Measurements from ENCODE around the gene PCDH17. TPM values are rescaled to one million over a fixed set of nuclear protein-coding genes. Genes with fewer than 3 reads are reported as not detected.
A peak's percentile ranks its signal among the peaks of the same experiment; 100 is the strongest.

The PCDH17 gene, protein sequence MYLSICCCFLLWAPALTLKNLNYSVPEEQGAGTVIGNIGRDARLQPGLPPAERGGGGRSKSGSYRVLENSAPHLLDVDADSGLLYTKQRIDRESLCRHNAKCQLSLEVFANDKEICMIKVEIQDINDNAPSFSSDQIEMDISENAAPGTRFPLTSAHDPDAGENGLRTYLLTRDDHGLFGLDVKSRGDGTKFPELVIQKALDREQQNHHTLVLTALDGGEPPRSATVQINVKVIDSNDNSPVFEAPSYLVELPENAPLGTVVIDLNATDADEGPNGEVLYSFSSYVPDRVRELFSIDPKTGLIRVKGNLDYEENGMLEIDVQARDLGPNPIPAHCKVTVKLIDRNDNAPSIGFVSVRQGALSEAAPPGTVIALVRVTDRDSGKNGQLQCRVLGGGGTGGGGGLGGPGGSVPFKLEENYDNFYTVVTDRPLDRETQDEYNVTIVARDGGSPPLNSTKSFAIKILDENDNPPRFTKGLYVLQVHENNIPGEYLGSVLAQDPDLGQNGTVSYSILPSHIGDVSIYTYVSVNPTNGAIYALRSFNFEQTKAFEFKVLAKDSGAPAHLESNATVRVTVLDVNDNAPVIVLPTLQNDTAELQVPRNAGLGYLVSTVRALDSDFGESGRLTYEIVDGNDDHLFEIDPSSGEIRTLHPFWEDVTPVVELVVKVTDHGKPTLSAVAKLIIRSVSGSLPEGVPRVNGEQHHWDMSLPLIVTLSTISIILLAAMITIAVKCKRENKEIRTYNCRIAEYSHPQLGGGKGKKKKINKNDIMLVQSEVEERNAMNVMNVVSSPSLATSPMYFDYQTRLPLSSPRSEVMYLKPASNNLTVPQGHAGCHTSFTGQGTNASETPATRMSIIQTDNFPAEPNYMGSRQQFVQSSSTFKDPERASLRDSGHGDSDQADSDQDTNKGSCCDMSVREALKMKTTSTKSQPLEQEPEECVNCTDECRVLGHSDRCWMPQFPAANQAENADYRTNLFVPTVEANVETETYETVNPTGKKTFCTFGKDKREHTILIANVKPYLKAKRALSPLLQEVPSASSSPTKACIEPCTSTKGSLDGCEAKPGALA (N-terminal part only)
- total RNA-seq (2014; rRNA removed; shearing (Covaris generic)) = 1.1 and 2.4 TPM in 2 replicates

DNA sequence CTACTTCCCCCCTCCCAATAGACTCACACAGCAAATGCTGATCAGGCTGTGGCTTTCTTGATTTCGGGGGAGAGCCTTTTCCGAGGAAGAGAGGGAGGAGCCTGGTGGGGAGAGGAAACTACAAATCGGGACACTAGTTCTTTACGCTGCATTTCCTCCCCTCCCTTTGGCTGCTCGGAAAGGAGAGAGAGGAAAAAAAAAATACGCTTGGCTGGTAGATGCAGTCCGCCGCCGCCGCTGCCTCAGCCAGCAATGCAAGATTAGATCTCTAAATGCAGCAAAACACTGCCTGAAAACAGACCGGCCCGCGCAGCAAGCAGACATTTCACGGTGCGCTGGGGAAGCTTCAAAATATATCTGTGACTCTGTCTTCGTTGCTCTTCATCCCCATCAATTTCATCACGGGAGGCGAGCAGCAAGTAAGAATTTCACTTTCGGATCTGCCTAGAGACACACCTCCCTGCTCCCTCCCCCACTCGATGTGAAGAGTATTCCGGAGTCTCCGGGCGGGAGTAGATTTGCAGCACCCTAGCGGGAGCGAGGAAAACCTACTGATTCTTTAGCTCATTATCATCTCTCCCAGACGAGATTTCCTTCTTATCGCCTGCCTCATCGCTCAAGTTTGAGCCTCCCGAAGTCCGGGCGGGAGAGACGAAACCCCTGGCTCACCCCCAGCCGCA is at the start of gene PCDH17:
PCDH17 (plus strand) TSS at position 149 of the 680 bp plus-strand sequence. CDS start 803 bp downstream, outside the sequence.
- DNase-seq (ENCODE audit: low read depth) = peak; percentile 61

DNA sequence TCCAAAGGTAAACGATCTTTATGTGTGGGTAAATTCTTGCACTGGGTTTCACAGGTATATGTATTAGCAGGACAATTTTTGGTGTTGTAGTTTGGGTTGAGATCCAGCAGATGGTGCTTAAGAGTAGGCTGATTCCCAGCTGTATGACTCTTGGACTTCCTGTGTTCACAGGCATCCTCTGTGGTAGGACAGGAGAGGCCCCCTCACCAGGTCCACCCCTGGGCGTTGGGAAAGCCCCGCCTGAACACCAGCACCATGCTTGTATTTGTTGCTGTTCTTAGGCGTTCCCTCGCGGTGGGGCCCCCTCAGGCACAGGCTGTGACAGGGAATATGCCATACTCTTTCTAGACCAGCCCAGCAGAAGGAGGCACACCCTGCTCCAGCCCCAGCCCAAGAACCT is 49.5 kb upstream of the PCDH17 start:
- no peak for DNase-seq (ENCODE audit: low read depth)

DNA sequence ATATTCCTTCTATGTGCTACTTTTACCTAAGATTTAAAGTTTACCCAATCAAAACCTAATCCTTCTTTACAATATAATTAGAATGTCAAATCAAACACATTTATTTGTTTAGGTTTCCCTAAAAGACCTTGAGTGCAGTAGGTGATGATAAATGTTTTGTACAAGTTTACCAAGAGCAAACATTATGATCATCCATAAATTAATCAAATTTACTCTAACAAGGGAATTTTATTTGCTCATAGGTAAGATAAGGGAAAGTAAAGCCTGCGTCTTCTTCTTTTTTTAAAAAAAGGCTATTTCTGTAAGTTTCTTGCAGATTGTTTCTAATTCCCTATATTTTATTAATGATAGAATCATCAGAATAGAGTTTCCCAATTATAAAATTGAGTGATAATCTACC is 48.0 kb upstream of the PCDH17 start:
- DNase-seq (ENCODE audit: low read depth) = no peak

DNA sequence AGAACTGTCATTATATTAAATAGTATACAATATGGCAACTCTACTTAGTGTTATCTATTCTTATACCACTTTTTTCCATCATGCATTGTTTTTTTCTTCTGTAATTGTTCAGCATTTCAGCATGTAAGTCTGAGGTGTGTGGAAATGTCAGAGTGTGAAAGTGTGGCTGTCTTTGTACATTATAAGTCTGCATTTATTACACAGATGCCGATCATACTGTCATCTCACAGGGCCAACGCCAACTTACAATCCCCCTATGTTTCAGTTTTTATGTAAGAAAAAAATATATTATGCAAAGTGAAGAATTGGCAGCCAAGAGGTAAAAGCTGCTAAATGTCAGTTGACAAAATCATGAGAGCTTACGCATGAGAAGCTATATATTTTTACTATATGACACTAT is 42.9 kb upstream of the PCDH17 start:
- no peak for DNase-seq (ENCODE audit: low read depth)

DNA sequence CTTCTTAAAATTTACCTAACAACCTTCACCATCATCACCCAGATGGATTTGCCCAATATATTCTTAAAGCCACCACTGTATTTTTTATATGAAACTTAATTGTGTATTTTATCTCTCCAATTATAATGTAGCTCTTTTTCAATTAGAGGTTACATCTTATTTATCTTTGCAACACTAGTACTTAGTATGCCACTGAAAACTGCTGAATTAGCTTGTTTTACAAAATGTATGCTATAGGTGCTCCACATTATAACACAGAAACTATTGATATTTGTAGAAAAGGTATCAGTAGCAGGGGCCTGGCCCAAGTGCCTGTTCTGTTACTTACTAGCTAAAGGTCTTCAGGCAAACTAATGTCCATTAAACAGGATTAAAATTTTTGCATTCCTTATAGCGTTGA is 35.8 kb upstream of the PCDH17 start:
- no peak for DNase-seq (ENCODE audit: low read depth)

DNA sequence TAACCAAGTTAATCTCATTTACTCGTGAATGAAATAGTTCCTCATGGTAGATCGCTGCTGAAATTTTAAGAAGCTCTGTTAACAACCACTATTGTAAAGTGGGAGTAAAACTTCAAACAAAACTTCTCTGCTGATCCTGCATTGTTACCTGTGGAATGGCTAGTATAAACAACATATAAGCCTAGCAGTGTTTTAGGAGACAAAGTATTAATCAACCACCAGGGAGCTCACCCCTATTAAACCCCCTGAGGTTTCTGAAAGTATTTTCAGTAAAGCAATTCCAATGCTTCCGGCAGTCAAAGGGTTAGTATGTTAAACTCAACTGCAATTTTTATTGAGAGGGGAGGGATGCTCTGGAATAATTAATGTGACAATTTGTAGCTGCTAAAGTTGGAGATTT is 30.0 kb upstream of the PCDH17 start:
- no peak for DNase-seq (ENCODE audit: low read depth)

DNA sequence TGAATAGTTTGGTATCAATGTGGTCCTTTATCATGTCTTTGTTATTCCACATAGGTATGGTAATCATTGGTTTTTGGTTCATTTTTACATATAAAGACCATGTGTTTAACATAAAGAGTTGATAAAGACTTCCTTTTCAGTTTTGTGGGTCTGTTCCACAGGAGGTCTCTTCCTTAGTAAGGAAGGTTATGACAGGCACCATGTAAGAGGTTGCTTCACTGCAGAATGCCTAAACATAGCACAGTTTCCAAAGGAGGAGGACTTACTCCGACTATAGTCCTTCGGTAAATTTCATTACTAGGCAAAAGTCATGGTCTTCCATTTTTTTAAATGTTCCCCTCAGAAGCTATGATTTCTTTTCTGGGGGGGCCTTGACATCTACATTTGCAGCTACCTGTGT is 27.1 kb upstream of the PCDH17 start:
- DNase-seq (ENCODE audit: low read depth) = no peak

DNA sequence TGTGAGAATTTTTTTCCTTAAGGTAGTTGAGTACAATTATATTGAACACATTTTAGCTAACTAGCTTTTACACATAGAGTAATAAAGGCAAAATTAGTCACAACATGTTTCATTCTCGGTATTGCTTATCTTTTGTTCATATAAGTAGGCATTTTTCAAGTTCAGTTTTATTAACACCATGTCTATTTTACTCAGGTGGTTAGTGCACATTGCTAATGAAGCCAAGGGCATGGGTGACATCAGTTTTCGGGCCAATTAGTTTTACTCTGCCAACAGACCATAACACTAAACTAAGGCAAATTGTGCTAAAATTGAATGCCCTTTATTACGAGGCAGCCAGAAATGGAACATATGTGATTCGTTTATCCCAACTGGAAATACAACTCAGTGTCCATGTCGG is 19.6 kb upstream of the PCDH17 start:
- no peak for DNase-seq (ENCODE audit: low read depth)

DNA sequence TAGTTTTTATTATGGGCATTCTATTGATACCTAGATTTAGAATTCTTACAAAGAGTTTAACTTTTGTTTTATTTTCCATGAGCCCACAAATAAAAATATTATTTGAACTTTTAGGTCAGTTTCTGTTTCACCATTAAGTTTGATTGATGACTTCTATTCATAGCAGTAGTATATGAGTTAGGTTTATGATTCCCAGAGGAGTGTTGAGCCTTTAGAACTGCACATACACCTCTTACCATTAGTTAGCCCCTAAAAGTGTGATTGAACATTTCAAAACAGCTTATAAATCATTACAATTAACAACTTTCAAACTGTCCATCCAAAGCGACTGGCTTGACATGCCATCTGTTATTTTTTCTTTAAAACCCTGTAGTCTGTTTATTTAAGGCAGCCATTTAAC is 19.0 kb upstream of the PCDH17 start:
- DNase-seq (ENCODE audit: low read depth) = no peak

DNA sequence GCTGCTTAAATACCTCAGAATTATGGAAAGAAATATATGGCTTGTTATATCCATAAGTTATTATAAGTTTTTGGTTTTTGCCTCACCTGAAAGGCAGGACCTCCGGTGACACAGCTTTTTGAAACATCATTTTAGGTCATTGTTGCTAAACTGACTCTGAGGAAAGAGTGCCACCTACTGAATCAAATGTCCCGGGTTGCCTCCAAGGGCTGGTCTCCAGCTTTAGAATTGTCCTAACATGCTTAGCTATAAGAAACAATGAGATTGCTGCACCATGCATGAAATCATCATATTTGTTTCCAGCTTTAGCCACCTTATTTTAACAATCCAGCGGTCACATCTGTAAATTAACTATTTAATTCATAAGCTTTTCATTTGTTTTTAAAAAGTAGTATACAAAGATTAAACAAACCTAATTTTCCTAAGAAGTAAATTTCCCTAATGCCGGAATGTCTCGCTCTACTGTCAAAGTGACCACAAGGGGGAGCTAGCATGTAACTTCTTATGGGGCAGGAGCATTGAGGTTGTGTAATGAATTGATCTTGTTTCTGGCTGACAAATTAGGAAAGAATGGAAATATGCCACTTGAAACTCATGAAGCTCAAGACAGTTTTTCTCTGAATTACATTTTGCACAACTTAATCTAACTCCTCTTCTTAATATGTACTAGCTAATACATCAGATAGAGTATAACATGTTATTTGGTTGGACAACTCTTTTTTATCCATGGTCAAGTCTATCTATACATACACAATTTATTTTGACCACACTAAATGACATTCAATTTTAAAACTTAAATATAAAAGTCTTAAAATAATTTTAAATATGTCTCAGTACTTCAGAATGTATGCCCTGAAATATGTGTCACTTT is 6.7 kb upstream of the PCDH17 start:
- peak; percentile 50 for DNase-seq (ENCODE audit: low read depth)

DNA sequence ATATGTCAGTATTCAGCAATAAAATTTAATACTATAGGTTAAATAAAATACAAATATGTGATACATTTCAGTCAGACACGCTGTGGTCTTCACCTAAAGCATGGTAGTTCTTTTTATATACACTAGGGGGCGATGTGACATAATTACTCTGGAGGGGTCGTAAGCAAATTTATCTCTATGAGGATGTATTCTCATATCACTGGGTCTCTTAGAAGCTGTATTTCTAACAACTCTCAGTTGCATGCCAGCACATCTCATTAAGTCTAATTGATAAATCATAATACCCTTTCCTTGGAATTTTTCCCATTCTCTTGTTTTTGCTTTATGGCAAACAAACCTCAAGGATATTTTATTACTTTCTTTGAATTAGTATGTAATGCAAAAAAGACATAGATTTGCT is 3.9 kb upstream of the PCDH17 start:
- DNase-seq (ENCODE audit: low read depth) = peak; percentile 19

DNA sequence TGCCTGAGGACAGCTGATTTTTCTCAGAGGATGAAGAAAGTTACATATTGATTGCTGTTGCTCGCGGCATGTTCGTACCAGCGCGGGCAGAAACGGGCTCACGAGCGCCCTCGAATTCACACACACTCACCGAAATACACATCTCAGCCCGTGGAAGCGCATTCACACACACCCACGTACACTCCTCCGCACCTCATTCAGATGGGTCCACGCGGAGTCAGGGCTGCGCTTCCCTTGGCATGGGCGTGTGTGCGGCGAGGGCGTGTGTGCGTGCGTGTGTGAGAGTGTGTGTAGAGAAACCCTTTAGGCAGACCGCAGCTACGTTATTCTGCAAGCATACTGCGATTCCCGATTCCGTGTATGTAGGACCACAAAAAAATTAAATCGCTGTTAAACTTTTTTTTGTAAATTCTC is 2.1 kb upstream of the PCDH17 start:
- no peak for DNase-seq (ENCODE audit: low read depth)

DNA sequence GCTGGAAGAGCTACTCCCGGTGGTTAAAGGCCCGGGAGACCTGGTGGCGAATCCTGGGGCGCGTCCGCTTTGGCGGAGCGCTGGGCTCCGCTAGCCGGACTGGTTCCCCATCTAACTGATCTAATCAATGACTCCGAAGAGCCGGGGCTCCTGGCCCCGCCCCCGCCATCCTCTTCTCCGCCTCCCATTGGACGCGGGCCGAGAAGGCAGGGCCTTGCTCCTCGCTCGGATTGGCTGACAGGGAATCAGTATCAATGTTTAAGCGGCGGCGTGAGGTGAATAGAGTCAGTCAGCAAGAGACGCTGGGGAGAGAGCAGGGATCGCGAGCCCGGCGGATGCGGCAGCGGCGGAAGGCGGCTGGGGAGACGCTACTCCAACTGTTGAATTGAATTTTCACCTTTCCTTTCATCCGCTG is 1.7 kb upstream of the PCDH17 start:
- peak; percentile 78 for DNase-seq (ENCODE audit: low read depth)

DNA sequence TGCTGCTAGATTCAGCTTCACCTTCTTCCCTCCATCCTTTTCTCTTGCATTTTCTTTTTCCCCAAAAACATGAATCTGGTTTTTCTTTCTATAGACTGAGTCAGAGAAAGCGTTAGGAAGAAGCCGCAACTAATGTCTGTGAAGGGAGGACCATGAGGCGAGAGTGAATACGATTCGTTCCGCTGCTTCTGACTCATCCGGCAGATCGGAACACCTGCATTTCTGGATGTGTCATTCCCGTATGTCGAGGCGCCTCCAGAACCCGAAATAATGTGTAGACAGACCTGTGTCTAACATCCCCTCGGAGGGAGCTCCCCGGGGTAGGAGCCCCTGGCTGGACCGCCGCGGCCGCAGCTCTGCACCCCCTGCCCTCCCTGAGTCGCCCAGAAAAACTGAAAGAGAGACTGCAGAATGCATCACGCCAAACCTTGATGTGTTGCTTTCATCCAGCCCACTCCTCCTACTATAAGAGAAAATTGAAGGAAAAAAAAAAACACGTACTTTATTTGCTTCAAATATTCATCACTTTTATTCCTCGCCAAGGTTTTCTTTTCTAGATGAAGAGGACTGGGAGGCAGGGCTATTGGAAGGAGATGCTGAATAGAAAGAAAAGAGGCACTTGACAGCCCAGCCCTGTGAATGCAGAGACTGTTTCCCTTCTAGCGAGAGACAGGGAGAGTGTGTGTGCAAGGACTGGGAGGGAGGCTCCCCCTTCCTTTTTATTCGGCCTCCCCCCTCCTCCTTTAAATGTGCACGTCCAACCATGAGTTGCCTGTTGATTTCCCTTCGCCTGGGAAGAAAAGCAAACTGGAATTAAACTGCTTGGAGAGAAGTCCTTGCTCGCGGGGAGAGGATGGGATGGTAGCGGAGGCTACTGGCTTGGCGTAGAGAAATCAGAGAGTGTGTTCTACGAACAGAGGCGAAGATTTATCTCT is 616 bp upstream of the PCDH17 start:
- peak; percentile 58 for DNase-seq (ENCODE audit: low read depth)

DNA sequence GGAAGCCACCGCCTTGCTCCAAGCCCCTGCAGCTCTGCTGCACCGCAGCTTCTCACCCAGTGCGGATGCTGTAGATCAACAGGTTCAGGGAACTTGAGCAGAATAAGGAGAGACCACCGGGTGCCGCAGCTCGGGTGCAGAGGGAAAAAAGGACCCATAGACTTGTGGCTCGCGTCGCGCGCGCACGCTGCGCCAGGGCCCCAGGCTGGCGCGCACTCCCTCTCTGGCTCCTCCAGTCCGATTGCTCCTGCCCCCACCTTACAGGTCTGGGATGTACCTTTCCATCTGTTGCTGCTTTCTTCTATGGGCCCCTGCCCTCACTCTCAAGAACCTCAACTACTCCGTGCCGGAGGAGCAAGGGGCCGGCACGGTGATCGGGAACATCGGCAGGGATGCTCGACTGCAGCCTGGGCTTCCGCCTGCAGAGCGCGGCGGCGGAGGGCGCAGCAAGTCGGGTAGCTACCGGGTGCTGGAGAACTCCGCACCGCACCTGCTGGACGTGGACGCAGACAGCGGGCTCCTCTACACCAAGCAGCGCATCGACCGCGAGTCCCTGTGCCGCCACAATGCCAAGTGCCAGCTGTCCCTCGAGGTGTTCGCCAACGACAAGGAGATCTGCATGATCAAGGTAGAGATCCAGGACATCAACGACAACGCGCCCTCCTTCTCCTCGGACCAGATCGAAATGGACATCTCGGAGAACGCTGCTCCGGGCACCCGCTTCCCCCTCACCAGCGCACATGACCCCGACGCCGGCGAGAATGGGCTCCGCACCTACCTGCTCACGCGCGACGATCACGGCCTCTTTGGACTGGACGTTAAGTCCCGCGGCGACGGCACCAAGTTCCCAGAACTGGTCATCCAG is 964 bp downstream of the PCDH17 start:
- DNase-seq (ENCODE audit: low read depth) = no peak

DNA sequence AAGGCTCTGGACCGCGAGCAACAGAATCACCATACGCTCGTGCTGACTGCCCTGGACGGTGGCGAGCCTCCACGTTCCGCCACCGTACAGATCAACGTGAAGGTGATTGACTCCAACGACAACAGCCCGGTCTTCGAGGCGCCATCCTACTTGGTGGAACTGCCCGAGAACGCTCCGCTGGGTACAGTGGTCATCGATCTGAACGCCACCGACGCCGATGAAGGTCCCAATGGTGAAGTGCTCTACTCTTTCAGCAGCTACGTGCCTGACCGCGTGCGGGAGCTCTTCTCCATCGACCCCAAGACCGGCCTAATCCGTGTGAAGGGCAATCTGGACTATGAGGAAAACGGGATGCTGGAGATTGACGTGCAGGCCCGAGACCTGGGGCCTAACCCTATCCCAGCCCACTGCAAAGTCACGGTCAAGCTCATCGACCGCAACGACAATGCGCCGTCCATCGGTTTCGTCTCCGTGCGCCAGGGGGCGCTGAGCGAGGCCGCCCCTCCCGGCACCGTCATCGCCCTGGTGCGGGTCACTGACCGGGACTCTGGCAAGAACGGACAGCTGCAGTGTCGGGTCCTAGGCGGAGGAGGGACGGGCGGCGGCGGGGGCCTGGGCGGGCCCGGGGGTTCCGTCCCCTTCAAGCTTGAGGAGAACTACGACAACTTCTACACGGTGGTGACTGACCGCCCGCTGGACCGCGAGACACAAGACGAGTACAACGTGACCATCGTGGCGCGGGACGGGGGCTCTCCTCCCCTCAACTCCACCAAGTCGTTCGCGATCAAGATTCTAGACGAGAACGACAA is 1.8 kb downstream of the PCDH17 start:
- no peak for DNase-seq (ENCODE audit: low read depth)

DNA sequence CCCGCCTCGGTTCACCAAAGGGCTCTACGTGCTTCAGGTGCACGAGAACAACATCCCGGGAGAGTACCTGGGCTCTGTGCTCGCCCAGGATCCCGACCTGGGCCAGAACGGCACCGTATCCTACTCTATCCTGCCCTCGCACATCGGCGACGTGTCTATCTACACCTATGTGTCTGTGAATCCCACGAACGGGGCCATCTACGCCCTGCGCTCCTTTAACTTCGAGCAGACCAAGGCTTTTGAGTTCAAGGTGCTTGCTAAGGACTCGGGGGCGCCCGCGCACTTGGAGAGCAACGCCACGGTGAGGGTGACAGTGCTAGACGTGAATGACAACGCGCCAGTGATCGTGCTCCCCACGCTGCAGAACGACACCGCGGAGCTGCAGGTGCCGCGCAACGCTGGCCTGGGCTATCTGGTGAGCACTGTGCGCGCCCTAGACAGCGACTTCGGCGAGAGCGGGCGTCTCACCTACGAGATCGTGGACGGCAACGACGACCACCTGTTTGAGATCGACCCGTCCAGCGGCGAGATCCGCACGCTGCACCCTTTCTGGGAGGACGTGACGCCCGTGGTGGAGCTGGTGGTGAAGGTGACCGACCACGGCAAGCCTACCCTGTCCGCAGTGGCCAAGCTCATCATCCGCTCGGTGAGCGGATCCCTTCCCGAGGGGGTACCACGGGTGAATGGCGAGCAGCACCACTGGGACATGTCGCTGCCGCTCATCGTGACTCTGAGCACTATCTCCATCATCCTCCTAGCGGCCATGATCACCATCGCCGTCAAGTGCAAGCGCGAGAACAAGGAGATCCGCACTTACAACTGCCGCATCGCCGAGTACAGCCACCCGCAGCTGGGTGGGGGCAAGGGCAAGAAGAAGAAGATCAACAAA is 2.6 kb downstream of the PCDH17 start:
- DNase-seq (ENCODE audit: low read depth) = no peak
